DND-41 (cell line): ENCODE results near the gene BCAS3.
A peak's percentile ranks its signal among the peaks of the same experiment; 100 is the strongest.

Experiments used
- ATAC-seq: fragments of 200-7000 bp; cut with Tn5 transposase; 3 replicates; pipeline ENCODE4 v1.9.1; 2021; ENCODE audit warnings: low read depth; ENCODE audit not compliant: insufficient read depth
- DNase-seq: peaks from one replicate; pipeline ENCODE4 v3.0.0-alpha.2; 2020
- H2AFZ ChIP-seq: 2 replicates; pipeline ENCODE4 v1.6.0; 2012; ENCODE audit warnings: low read depth, low read length
- H3K27ac ChIP-seq: 2 replicates; pipeline ENCODE4 v1.5.1; 2012; ENCODE audit warnings: low read length, inconsistent platforms
- H3K27me3 ChIP-seq: fragments of 200-600 bp; sonication (generic); 2 replicates; pipeline ENCODE4 v1.6.0; 2012; ENCODE audit warnings: low read length, mild to moderate bottlenecking, inconsistent platforms; ENCODE audit not compliant: insufficient read depth, poor library complexity
- H3K36me3 ChIP-seq: 2 replicates; pipeline ENCODE4 v1.5.1; 2012; ENCODE audit warnings: low read length, inconsistent platforms; ENCODE audit not compliant: insufficient read depth
- H3K4me1 ChIP-seq: 2 replicates; pipeline ENCODE4 v1.5.1; 2012; ENCODE audit warnings: mild to moderate bottlenecking, low read length; ENCODE audit not compliant: insufficient read depth
- H3K4me2 ChIP-seq: 2 replicates; pipeline ENCODE4 v1.6.0; 2012; ENCODE audit warnings: mild to moderate bottlenecking, moderate library complexity, low read length, inconsistent platforms; ENCODE audit not compliant: insufficient read depth
- H3K4me3 ChIP-seq, 2 experiments: fragments of 200-600 bp in 1 of 2; shearing (Covaris generic) in 1 of 2; 2 replicates each; pipeline ENCODE4 v1.5.1; 2012 to 2016; ENCODE audit warnings: inconsistent platforms in 2 of 2, low read length in 2 of 2, mild to moderate bottlenecking in 2 of 2, low read depth in 1 of 2, moderate library complexity in 1 of 2
- H3K79me2 ChIP-seq: 2 replicates; pipeline ENCODE4 v1.6.0; 2012; ENCODE audit warnings: low read length, inconsistent platforms; ENCODE audit not compliant: insufficient read depth
- H3K9ac ChIP-seq: 2 replicates; pipeline ENCODE4 v1.6.0; 2012; ENCODE audit warnings: low read depth, mild to moderate bottlenecking, inconsistent platforms, low read length, moderate library complexity
- H3K9me3 ChIP-seq: 2 replicates; pipeline ENCODE4 v1.5.1; 2012; ENCODE audit warnings: low read length, moderate library complexity, mild to moderate bottlenecking, inconsistent platforms; ENCODE audit not compliant: insufficient read depth, severe bottlenecking
- H4K20me1 ChIP-seq: 2 replicates; pipeline ENCODE4 v1.6.0; 2012; ENCODE audit warnings: low read length; ENCODE audit not compliant: insufficient read depth
- EZH2 ChIP-seq: IDR thresholded peaks from 3 replicates; pipeline ENCODE4 v1.6.1; 2012; ENCODE audit warnings: borderline replicate concordance, low read depth, mild to moderate bottlenecking, moderate library complexity, low read length, inconsistent platforms; ENCODE audit not compliant: severe bottlenecking
- TF ChIP-seq, protein P1 (sequence below): IDR thresholded peaks from 2 replicates; pipeline ENCODE4 v1.5.1; 2012; ENCODE audit warnings: borderline replicate concordance, low read length, moderate library complexity, mild to moderate bottlenecking; ENCODE audit not compliant: poor library complexity, severe bottlenecking; ENCODE audit errors: extremely low read depth

The BCAS3 gene

DNA sequence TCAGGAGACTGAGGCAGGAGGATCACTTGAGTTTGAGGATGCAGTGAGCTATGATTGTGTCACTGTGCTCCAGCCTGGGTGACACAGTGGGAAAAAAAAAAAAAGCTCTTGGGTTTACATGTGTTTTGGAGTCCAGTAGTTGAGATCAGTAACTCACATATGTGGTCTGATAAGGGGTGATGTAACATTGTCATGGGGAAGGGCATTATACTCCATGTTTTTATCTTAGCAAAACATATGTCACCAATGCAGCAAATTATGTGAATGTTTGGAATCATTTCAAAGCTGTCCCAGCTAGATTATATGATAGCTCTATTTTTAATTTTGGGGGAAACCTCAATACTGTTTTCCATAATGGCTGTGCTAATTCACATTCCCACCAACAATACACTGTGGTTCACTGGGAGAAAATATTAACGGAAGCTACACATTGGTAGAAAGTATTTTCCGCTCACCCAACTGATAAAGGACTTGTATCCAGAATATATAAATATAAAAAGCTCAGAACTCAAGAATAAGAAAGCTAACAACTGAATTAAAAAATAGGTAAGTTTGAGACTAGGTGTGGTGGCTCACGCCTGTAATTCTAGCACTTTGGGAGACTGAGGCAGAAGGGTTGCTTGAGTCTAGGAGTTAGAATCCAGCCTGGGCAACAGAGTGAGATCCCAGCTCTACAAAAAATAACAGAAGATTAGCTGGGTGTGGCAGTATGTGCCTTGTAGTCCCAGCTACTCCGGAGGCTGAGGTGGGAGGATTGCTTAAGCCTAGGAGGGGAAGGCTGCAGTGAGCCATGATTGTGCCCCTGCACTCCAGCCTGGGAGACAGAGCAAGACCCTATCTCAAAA is 497.9 kb downstream of the BCAS3 start:
- Histone ChIP-seq H3K4me1 (no peaks in the 10 kb centered on the region), H4K20me1 (no peaks in the 10 kb centered on the region), H3K4me3 (no peak overlapping the region), H3K79me2 (no peaks in the 10 kb centered on the region), H3K9me3 (no peaks in the 10 kb centered on the region), H3K4me2 (no peak overlapping the region), H3K9ac (no peak overlapping the region), H2AFZ (no peak overlapping the region), H3K27ac (no peak overlapping the region), H3K36me3 (no peaks in the 10 kb centered on the region), H3K27me3 (no peaks in the 10 kb centered on the region)
- DNase-seq (no peak), ATAC-seq (no peak)
- no peak for TF ChIP-seq EZH2
- TF ChIP-seq, protein P1, sequence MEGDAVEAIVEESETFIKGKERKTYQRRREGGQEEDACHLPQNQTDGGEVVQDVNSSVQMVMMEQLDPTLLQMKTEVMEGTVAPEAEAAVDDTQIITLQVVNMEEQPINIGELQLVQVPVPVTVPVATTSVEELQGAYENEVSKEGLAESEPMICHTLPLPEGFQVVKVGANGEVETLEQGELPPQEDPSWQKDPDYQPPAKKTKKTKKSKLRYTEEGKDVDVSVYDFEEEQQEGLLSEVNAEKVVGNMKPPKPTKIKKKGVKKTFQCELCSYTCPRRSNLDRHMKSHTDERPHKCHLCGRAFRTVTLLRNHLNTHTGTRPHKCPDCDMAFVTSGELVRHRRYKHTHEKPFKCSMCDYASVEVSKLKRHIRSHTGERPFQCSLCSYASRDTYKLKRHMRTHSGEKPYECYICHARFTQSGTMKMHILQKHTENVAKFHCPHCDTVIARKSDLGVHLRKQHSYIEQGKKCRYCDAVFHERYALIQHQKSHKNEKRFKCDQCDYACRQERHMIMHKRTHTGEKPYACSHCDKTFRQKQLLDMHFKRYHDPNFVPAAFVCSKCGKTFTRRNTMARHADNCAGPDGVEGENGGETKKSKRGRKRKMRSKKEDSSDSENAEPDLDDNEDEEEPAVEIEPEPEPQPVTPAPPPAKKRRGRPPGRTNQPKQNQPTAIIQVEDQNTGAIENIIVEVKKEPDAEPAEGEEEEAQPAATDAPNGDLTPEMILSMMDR, result no peak

DNA sequence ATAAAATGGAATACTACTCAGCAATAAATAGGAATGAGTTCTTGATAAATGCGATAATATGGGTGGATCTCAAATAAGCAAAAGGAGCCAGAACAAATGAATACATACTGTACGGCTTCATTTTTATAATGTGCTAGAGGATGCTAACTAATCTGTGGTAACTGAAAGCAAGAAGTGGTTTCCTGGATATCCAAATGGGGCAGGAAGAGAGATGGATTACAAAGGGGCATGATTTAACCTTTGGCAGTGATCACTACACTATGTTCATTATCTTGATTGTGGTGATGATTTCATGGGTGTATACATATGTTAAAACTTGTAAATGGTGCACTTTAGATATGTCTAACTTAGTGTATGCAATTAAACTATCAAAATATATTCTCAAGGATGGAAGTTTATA is 499.7 kb downstream of the BCAS3 start:
- Histone ChIP-seq H3K9me3 (no peaks in the 10 kb centered on the region), H4K20me1 (no peaks in the 10 kb centered on the region), H3K4me2 (no peak overlapping the region), H2AFZ (no peak overlapping the region), H3K4me1 (no peaks in the 10 kb centered on the region), H3K4me3 (no peak overlapping the region), H3K27ac (no peak overlapping the region), H3K36me3 (no peaks in the 10 kb centered on the region), H3K79me2 (no peaks in the 10 kb centered on the region), H3K9ac (no peak overlapping the region), H3K27me3 (no peaks in the 10 kb centered on the region)
- ATAC-seq, result peak; percentile 57
- DNase-seq, result no peak
- TF ChIP-seq, protein P1, result no peak
- no peak for TF ChIP-seq EZH2

DNA sequence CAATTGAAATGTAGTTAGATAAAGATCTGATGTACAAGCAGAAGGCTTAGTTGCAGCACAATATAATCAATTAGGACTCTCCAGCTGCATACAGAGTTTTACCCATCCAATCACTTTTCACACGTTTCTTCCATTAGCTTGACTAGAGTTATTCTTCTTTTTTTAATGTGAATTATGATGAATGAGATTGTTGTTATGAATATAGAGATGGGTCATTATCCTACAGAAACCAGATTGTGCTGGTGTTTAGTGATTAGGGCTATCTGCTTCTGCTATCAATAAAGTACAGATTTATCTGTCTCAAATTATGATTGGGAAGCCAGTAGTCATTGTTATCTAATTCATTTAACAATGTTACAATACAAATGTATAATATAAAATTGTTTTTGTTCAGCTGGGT is 500.6 kb downstream of the BCAS3 start:
- Histone ChIP-seq H2AFZ (no peak overlapping the region), H3K9ac (no peak overlapping the region), H3K36me3 (no peaks in the 10 kb centered on the region), H3K79me2 (no peaks in the 10 kb centered on the region), H3K4me2 (no peak overlapping the region), H3K4me1 (no peaks in the 10 kb centered on the region), H3K27me3 (no peaks in the 10 kb centered on the region), H4K20me1 (no peaks in the 10 kb centered on the region), H3K4me3 (no peak overlapping the region), H3K27ac (no peak overlapping the region), H3K9me3 (no peaks in the 10 kb centered on the region)
- TF ChIP-seq, protein P1, result no peak
- no peak for TF ChIP-seq EZH2
- ATAC-seq (no peak), DNase-seq (no peak)
